GM19351 (cell line): Measurements from ENCODE around the gene C1R.
"Not testable (repeated sequence)": the region's sequence is repeated elsewhere in the genome, so short reads cannot be mapped to it uniquely, and the experiment has no call there.

Source experiments
- ATAC-seq: cut with Tn5 transposase; IDR thresholded peaks from one replicate; pipeline ENCODE4 v1.9.1; 2021; ENCODE audit warnings: mild to moderate bottlenecking, moderate library complexity; ENCODE audit not compliant: unreplicated experiment

The C1R gene

GRCh38 chr12:7069386-7069785 is 22.9 kb downstream of the C1R start:
- ATAC-seq: no peak

GRCh38 chr12:7068994-7069346 is 23.3 kb downstream of the C1R start:
- ATAC-seq: no peak

GRCh38 chr12:7068240-7068993 is 23.8 kb downstream of the C1R start:
- no peak for ATAC-seq

- ATAC-seq: no peak
These were observed 25.1 kb downstream of the C1R start for GRCh38 chr12:7067096-7067495.

GRCh38 chr12:7066596-7066995 is 25.6 kb downstream of the C1R start:
- no peak for ATAC-seq

- ATAC-seq: no peak
These were observed 27.1 kb downstream of the C1R start for GRCh38 chr12:7065073-7065623.

- ATAC-seq: no peak
These were observed 27.7 kb downstream of the C1R start for GRCh38 chr12:7064516-7064915.

GRCh38 chr12:7061596-7061995 is 30.6 kb downstream of the C1R start:
- no peak for ATAC-seq

GRCh38 chr12:7061138-7061537 is 31.1 kb downstream of the C1R start:
- ATAC-seq: no peak

- ATAC-seq: no peak
These were observed 31.8 kb downstream of the C1R start, which contains the start of gene C1S for GRCh38 chr12:7060353-7060954. Gene C1S (plus strand): TSS chr12:7060718. CDS start chr12:7061913, 1,195 bp downstream.

- no peak for ATAC-seq
These were observed 32.5 kb downstream of the C1R start for GRCh38 chr12:7059780-7060179.

GRCh38 chr12:7058850-7059395 is 33.3 kb downstream of the C1R start:
- ATAC-seq: no peak

- no peak for ATAC-seq
These were observed 33.9 kb downstream of the C1R start for GRCh38 chr12:7058163-7058845.

GRCh38 chr12:7055736-7056135 is 36.5 kb downstream of the C1R start:
- ATAC-seq: not testable (repeated sequence)

GRCh38 chr12:7054925-7055324 is 37.3 kb downstream of the C1R start:
- no peak for ATAC-seq

GRCh38 chr12:7049973-7050372 is 42.3 kb downstream of the C1R start:
- not testable (repeated sequence) for ATAC-seq

- not testable (repeated sequence) for ATAC-seq
These were observed 42.7 kb downstream of the C1R start for GRCh38 chr12:7049445-7049951.

GRCh38 chr12:7047306-7047705 is 44.9 kb downstream of the C1R start:
- no peak for ATAC-seq

- no peak for ATAC-seq
These were observed 45.7 kb downstream of the C1R start for GRCh38 chr12:7046383-7047105.

- no peak for ATAC-seq
These were observed 46.3 kb downstream of the C1R start for GRCh38 chr12:7045913-7046312.

- no peak for ATAC-seq
These were observed 49.4 kb downstream of the C1R start for GRCh38 chr12:7042842-7043241.
